Vagina (tissue), 2 donors: ENCODE results near the gene STK10. TPM values are rescaled to one million over a fixed set of nuclear protein-coding genes. Genes with fewer than 3 reads are reported as not detected.
"Not testable (repeated sequence)": the region's sequence is repeated elsewhere in the genome, so short reads cannot be mapped to it uniquely, and the experiment has no call there.

Experiments used
- DNase-seq, 2 donors: peaks; one replicate each; pipeline ENCODE4 v3.0.0-alpha.2; 2017; ENCODE audit errors: extremely low spot score in 2 of 2
- H3K27ac ChIP-seq: fragments of 200-600 bp; sonication (generic); one replicate; pipeline ENCODE4 v1.5.1; 2019
- H3K27me3 ChIP-seq: fragments of 200-600 bp; sonication (generic); one replicate; pipeline ENCODE4 v1.5.1; 2019
- H3K36me3 ChIP-seq, 2 donors: fragments of 200-600 bp; sonication (generic); one replicate each; pipeline ENCODE4 v1.5.1; 2017 to 2019
- H3K4me1 ChIP-seq: fragments of 200-600 bp; sonication (generic); one replicate; pipeline ENCODE4 v1.5.1; 2019
- H3K4me3 ChIP-seq, 2 donors: fragments of 200-600 bp; sonication (generic); 1 replicate in 1 of 2; 2 replicates in 1 of 2; pipeline ENCODE4 v1.5.1; 2016 to 2019
- H3K9me3 ChIP-seq: fragments of 200-600 bp; sonication (generic); one replicate; pipeline ENCODE4 v1.5.1; 2019
- POLR2A ChIP-seq, 2 donors: fragments of 450-650 bp; IDR thresholded peaks; one replicate each; pipeline ENCODE4 v1.6.1; 2017; ENCODE audit warnings: antibody characterized with exemption in 2 of 2, mild to moderate bottlenecking in 2 of 2, moderate library complexity in 2 of 2
- POLR2AphosphoS5 ChIP-seq, 2 donors: sonication (generic); formaldehyde crosslinking; IDR thresholded peaks; one replicate each; pipeline ENCODE4 v1.9.0; 2017; ENCODE audit warnings: antibody characterized with exemption in 2 of 2, mild to moderate bottlenecking in 2 of 2, low read depth in 1 of 2; ENCODE audit not compliant: insufficient read depth in 1 of 2
- intact Hi-C: fragments of 100-400 bp; cut with DNase I; formaldehyde crosslinking; loops from one replicate; pipeline ENCODE4 v1.15.1; 2023
- total RNA-seq: library from RNA; depleted of rRNA; stranded (reverse); fragments of >200 nt; gene quantifications from one replicate; pipeline ENCODE4 v1.2.3, GENCODE V29; 2016
- TF ChIP-seq, protein P1 (sequence below), 3 experiments: fragments of 450-650 bp in 2 of 3; fragments of 200-600 bp in 1 of 3; sonication (generic) in 1 of 3; IDR thresholded peaks; one replicate each; pipeline ENCODE4 v1.5.1; 2017 to 2019; ENCODE audit warnings: antibody characterized with exemption in 3 of 3, mild to moderate bottlenecking in 2 of 3, moderate library complexity in 2 of 3

The STK10 gene
- total RNA-seq, 1 donor from 2014 or later, result 33.9 TPM

GRCh38 chr5:172031894-172032461, 156.0 kb downstream of the STK10 start:
- H3K4me1 ChIP-seq, result no peaks in the 10 kb centered on the region
- H3K27me3 ChIP-seq, result no peaks in the 10 kb centered on the region
- H3K27ac ChIP-seq, result no peak overlapping the region
- no peaks in the 10 kb centered on the region for H3K36me3 ChIP-seq
- TF ChIP-seq, protein P1, sequence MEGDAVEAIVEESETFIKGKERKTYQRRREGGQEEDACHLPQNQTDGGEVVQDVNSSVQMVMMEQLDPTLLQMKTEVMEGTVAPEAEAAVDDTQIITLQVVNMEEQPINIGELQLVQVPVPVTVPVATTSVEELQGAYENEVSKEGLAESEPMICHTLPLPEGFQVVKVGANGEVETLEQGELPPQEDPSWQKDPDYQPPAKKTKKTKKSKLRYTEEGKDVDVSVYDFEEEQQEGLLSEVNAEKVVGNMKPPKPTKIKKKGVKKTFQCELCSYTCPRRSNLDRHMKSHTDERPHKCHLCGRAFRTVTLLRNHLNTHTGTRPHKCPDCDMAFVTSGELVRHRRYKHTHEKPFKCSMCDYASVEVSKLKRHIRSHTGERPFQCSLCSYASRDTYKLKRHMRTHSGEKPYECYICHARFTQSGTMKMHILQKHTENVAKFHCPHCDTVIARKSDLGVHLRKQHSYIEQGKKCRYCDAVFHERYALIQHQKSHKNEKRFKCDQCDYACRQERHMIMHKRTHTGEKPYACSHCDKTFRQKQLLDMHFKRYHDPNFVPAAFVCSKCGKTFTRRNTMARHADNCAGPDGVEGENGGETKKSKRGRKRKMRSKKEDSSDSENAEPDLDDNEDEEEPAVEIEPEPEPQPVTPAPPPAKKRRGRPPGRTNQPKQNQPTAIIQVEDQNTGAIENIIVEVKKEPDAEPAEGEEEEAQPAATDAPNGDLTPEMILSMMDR (IDR thresholded peaks at IDR 0.05), result no peak
- TF ChIP-seq POLR2AphosphoS5 (IDR thresholded peaks at IDR 0.05; ENCODE audit: insufficient read depth in 1 of 2, low read depth in 1 of 2), result no peak
- no peak for TF ChIP-seq POLR2A (IDR thresholded peaks at IDR 0.05)
- no peak for DNase-seq
- no peaks in the 10 kb centered on the region for H3K9me3 ChIP-seq
- no peak overlapping the region for H3K4me3 ChIP-seq
- intact Hi-C loops, result no loop called here

DNA sequence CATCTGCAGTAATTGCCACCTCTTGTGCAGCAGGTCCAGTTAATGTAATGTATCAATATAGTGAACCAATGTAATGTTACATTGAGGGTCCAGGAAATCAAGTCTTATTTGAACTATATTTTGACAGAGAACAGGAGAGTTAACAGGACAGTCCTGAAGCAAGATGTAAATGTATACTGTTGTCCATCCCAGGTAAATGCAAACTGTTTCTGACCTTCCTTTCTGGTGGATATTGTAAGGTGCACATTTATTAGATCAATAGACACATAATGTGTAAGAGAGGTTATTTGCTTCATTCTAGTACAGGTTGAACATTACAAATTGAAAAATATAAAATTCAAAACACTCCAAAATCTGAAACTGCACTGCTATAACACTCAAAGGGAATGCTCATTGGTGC, 158.1 kb downstream of the STK10 start:
- no peak for DNase-seq
- Histone ChIP-seq H3K27ac (no peak overlapping the region), H3K4me1 (no peaks in the 10 kb centered on the region), H3K9me3 (no peaks in the 10 kb centered on the region), H3K4me3 (no peak overlapping the region), H3K27me3 (no peaks in the 10 kb centered on the region), H3K36me3 (no peaks in the 10 kb centered on the region)
- intact Hi-C loops, result no loop called here
- TF ChIP-seq, protein P1 (IDR thresholded peaks at IDR 0.05), result no peak
- TF ChIP-seq POLR2A (IDR thresholded peaks at IDR 0.05), result no peak
- no peak for TF ChIP-seq POLR2AphosphoS5 (IDR thresholded peaks at IDR 0.05; ENCODE audit: insufficient read depth in 1 of 2, low read depth in 1 of 2)

DNA sequence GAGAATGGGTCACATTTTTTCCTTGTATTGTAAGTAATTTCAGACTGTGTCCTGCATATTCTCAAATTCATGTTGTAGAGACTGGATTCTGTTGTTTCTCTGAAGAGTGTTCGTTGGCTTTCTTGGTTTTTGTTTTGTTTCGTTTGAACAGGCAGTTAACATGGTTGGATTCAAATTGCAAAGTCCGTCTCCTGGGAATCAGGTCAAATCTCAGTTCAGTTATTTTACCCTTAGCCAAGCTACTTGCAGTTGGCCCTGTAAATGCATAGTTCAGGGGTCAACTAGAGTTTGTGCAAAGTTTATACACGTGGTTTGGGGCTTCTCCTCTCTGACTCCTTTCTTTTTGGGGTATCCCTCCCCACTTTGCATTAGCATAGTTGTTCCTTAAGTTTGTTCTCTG, 159.9 kb downstream of the STK10 start:
- DNase-seq, result no peak
- intact Hi-C loops, result no loop called here
- Histone ChIP-seq H3K27ac (no peak overlapping the region), H3K27me3 (no peaks in the 10 kb centered on the region), H3K36me3 (no peaks in the 10 kb centered on the region), H3K4me1 (no peaks in the 10 kb centered on the region), H3K9me3 (no peaks in the 10 kb centered on the region), H3K4me3 (no peak overlapping the region)
- TF ChIP-seq, protein P1 (IDR thresholded peaks at IDR 0.05), result no peak
- TF ChIP-seq POLR2AphosphoS5 (IDR thresholded peaks at IDR 0.05; ENCODE audit: insufficient read depth in 1 of 2, low read depth in 1 of 2), result no peak
- no peak for TF ChIP-seq POLR2A (IDR thresholded peaks at IDR 0.05)

DNA sequence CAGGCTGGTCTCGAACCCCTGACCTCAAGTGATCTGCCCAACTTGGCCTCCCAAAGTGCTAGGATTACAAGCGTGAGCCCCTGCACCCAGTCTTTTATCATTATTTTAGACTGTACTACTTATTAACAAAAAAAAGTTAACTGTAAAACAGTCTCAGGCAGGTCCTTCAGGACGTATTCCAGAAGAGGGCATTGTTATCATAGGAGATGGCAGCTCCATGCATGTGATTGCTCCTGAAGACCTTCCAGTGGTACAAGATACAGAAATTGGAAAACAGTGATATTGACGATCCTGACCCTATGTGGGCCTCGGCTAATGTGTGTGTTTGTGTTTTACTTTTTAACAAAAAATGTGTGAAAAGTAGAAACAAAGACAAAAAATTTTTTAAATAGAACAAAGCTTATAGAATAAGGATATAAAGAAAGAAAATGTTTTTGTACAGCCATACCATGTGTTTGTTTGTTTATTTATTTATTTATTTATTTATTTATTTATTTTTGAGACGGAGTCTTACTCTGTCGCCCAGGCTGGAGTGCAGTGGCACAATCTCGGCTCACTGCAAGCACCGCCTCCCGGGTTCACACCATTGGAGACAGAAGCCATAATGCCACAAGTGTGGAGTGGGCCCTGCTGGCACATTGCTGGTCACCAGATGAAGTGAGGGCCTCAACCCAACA, 167.8 kb downstream of the STK10 start:
- H3K4me3 ChIP-seq, H3K4me1 ChIP-seq, intact Hi-C loops, H3K27me3 ChIP-seq, H3K36me3 ChIP-seq, DNase-seq, H3K27ac ChIP-seq, H3K9me3 ChIP-seq: not testable (repeated sequence)

DNA sequence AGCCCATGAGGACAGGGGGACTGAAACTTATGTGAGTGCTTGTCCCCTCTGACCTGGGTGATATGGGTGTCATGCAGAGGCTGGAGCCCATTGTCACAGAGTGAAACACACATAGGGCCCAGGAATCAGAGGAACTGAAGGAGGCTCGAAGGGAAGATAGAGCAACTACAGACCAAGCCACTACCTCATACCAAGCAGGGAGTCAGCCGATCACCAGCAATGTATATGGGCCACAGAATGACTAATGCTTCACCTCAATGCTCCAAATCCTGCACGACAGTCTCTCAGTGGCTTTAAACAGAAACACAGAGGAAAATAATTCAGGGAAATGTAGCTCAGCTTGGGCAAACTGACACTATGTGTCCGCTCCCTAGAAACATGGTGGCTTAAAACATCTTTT, 172.7 kb downstream of the STK10 start:
- DNase-seq, result no peak
- intact Hi-C loops, result no loop called here
- Histone ChIP-seq H3K36me3 (no peaks in the 10 kb centered on the region), H3K4me3 (no peak overlapping the region), H3K27me3 (no peaks in the 10 kb centered on the region), H3K4me1 (no peaks in the 10 kb centered on the region), H3K9me3 (no peaks in the 10 kb centered on the region), H3K27ac (no peak overlapping the region)
- TF ChIP-seq POLR2AphosphoS5 (IDR thresholded peaks at IDR 0.05; ENCODE audit: insufficient read depth in 1 of 2, low read depth in 1 of 2) (no peak), POLR2A (IDR thresholded peaks at IDR 0.05) (no peak)
- TF ChIP-seq, protein P1 (IDR thresholded peaks at IDR 0.05), result no peak
